HG03025 (cell line): Measurements from ENCODE around the gene OLR1.
"Not testable (repeated sequence)": the region's sequence is repeated elsewhere in the genome, so short reads cannot be mapped to it uniquely, and the experiment has no call there.

Source experiments
- ATAC-seq: cut with Tn5 transposase; IDR thresholded peaks from one replicate; pipeline ENCODE4 v1.9.1; 2021; ENCODE audit warnings: mild to moderate bottlenecking, moderate library complexity; ENCODE audit not compliant: unreplicated experiment, low FRiP score

OLR1 gene

DNA sequence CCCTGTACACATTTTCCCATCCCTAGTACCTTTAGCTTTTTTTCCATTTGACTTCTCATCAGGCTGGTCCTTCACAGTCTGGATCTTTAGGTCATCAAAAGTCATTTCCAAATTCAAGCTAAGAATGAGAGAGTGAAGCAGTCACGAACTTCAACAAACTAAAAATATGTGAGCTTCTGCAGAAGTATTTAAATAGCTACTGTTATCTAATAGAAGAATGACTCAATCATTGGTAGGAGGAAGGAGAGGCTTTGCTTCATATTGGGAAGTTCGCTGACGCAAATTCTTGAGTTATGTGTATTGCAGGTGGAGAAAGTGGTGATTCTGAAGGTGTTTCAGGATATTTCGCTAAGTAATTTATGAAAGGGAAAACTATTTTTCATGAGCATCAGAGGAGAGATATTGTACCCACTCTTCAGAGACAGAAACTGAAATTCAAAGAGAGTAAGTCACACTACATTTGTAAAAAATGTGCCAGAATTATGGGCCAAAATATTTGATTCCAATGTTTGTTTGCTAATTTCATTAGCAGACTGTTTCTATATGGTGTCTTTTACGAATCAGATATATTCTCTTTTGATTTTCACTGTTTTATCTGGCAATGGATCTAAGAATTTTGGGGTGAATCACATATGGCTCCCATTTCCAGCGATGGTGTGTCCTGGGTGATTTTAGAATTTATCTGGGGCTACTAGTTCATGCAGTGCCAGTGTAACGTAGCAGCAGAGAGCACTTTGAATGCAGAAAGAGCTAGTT is at the start of gene OLR1:
TSS of gene OLR1 (minus strand) at position 160 of the 756 bp plus-strand sequence. CDS start at position 105, 55 bp downstream.
- ATAC-seq: no peak

DNA sequence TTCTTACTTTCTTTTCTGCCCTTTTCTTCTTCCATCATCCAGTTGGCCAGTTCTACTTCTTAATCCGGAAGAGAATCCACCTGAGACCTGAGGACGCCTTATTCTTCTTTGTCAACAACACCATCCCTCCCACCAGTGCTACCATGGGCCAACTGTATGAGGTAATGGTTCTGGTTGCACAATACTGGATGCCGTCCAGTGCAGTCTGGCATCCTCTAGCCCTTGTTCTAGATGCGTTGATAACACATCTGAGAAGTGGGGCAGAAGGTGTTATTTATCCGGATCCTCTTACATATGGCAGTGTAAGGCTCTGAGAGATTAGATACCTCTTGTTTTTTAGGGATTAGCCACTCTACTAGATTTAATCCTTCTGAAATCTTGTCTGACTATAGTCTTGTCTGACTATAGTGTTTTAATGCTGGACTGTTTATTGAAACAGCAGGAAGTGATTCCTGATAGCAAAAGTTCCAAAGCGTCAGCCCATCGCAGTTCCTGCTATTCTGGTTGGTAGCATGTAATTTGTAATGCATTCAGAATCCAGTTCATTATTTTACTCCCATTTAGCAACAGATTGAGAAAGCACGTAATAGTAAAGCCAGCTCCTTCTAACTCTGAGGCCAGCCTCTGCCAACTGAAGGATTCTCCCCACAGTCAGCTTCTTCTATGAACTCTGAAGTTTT is 48.6 kb upstream of the OLR1 start:
- ATAC-seq: no peak

DNA sequence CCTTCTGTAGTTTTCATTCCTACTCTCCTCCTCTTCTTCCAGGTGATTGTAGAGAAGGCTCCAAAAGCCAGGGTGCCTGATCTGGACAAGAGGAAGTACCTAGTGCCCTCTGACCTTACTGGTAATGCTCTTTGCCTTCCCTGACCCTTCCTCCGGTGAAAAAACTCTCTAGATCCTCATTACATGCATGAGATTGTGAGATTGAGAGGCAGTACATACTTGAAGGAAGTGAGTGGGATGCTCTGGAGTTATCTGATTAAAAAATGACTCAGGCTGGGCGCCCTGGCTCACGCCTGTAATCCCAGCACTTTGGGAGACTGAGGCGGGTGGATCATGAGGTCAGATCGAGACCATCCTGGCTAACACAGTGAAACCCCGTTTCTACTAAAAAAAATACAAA is 46.1 kb upstream of the OLR1 start:
- no peak for ATAC-seq

- ATAC-seq: not testable (repeated sequence)
Observed at GRCh38 chr12:10215946-10216345, 44.0 kb upstream of the OLR1 start.

GRCh38 chr12:10215436-10215835 is 43.5 kb upstream of the OLR1 start:
- ATAC-seq: no peak

GRCh38 chr12:10214895-10215267 is 42.9 kb upstream of the OLR1 start:
- ATAC-seq: no peak

GRCh38 chr12:10214136-10214894 is 42.4 kb upstream of the OLR1 start:
- ATAC-seq: no peak

DNA sequence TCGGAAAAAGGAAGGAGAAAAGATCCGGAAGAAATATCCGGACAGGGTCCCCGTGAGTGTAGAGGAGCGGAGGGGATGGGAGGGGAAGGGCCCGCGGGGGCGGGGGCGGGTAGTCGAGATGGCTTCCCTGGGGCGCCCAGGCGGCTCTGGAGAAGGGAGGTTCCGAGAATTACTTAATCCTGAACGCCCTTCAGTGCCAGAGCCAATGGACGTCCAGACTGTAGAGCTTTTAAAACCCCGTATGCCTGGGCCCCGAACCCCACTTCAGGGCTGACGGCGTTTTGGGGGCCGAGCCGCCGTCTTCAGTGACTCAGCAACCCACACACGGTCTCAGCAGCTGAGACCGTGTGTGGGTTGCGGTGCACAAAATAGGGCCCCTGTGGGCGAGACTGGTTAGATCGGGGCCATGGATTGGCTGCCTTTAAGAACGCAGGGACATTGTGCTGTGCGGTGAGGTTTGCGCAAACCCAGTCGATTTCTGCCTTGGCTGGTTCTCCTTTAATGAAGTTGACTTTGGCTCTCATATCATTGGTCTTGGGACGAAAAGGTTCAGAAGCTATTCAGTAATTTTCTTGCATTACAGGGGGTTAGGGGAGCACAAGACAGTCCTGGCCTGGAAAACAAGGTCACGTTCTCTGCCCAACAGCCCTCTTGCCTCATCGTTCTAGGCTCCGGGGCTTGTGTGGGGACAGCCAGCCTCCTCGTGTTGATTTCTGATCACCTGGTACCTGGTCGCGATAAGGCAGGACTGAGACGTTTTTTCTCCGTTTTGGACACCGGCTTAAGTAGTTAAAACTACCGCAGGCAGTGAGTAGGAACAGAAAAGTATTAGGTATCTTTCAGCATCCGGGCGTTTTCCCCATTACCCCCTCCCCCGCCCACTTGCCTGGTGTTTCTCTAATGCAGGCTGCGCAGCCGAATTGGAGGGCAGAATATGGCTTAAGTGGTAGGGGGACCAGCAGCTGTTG is 41.5 kb upstream of the OLR1 start:
- ATAC-seq: no peak

GRCh38 chr12:10212739-10213131 is 40.8 kb upstream of the OLR1 start, which contains the start of gene GABARAPL1:
Gene GABARAPL1, plus strand, starts transcription at chr12:10212877. Its CDS starts 253 bp downstream, at chr12:10213130.
- ATAC-seq: peak; percentile 63

DNA sequence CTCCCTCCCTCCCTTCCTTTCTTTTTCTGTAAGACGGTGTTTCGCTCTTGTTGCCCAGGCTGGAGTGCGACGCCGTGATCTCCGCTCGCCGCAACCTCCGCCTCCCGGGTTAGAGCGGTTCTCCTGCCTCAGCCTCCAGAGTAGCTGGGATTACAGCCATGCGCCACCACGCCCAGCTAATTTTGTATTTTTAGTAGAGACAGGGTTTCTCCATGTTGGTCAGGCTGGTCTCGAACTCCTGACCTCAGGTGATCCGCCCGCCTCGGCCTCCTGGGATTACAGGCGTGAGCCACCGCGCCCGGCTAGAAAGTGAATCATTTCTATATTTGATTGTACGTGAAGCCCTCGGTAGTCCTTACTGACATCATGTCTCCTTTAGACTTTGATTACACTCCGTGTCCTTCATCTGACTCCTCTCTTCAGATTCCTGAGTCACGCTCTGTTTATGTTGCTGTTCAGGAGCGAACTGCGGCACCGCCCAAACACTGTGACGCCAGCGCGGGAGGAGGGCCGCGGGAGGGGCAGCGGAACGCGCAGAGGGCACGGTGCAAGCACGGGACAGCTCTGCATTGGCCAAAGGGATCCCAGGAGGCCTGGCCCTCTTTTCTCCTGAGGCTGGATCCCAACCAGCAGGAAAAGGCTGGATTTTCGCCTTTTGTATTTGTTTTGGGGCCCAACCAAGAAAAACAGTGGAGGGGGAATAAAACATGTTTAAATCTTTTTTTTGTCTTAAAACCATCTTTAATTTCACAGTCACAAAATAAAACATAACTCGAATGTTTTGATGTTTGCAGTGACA is 40.2 kb upstream of the OLR1 start:
- ATAC-seq: peak; percentile 57

GRCh38 chr12:10211101-10211939 is 39.4 kb upstream of the OLR1 start:
- ATAC-seq: no peak

DNA sequence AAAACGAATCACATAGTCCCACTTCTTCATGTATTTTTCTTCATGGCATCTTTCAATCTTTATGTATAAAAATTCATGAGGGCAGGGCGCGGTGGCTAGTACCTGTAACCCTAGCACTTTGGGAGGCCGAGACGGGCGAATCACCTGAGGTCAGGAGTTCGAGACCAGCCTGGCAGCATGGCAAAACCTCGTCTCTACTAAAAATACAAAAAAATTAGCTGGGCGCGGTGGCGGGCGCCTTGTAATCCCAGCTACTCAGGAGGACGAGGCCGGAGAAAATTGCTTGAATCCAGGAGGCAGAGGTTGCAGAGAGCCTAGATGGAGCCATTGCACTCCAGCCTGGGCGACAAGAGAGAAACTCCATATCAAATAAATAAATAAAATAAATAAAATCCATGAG is 38.3 kb upstream of the OLR1 start:
- ATAC-seq: no peak

DNA sequence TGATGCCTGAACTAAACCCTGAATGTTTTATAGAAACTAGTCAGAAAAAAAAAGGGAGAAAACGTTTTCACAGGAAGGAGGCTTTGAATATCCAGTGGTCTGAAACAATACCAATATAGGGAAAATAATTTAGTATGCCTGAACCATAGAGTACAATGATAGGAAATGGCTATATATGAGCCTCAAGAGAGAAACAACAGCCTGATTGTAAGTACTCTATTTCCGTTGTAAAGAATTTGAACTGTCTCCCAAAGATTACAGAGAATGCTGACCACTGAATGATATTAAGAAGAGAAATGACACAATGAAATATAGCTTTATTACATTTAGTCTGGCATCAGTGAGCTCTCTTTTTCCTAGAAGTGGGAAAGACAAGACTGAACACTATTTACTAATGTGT is 35.2 kb upstream of the OLR1 start:
- ATAC-seq: no peak

DNA sequence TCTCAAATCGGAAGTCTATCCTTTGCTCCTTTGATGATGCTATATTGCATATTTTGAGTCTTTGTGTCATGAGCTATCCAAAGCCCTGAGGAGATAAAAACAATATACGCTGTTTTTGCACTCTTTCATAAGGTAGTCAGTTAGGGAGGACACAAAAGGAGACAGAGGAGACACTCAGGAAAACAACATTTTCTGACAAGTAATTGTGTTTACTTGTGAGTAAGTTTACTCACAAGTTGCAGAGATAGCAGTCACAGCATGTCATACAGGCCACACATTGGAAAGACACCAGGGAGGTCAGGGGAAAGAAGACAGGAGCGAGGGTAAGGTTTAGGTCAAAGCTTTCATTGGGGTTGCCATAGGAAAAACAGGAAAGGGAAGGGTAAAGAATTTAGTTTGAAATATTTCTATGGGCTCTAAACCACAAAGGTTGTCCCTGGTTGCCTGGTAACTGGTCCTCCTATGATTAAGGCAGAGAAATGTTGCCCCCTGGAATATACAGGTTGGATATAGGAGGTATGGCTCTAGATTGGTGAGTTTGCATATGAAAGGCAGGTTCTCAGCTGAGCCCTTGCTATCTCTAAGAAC is 33.4 kb upstream of the OLR1 start:
- no peak for ATAC-seq

DNA sequence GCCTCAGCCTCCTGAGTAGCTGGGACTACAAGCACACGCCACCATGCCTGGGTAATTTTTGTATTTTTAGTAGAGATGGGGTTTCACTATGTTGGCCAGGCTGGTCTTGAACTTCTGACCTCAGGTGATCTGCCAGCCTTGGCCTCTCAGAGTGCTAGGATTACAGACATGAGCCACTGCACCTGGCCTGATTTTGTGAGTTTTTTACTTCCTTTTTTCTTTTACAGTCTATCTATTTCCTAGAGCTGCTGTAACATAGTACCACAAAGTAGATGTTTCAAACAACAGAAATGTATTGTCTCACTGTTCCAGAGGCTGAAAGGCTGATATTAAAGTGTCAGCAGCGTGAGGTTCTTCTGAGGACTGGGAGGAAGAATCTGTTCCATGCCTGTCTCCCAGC is 32.6 kb upstream of the OLR1 start:
- ATAC-seq: not testable (repeated sequence)

DNA sequence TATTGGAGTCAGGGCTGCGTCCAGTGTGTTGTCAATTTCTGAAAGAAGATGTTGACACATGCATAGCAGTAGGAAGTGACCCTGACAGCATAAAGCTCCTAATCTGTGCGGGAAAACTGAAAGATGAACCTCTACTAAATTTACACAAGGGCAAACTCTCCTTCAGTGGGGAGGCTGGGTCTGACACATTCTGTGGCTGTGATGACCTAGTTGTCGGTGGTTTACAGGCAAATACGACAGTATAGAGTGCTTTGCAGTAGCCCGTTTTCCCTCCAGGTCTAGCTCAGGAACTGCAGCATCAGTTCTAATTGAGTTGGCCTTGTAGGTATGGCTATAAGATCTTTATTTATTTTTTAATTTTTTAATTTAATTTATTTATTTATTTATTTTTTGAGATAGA is 25.9 kb upstream of the OLR1 start:
- no peak for ATAC-seq

DNA sequence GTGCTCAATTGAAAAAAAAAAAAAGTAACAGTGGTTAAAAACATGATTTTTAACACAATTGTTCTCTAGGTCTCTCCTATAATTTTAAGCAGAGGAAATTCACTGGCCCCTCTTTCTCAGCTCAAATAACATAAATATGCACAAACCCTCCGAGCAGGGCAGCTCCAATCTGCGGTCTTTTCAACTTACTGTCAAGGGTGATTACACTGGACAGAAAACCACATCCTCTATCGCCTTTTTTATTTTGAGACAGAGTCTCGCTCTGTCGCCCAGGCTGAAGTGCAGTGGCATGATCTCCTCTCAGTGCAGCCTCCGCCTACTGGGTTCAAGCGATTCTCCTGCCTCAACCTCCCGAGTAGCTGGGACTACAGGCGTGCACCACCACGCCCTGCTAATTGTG is 24.3 kb upstream of the OLR1 start:
- peak; percentile 41 for ATAC-seq

GRCh38 chr12:10194160-10194670 is 22.3 kb upstream of the OLR1 start:
- no peak for ATAC-seq
